Fibroblast of mammary gland (primary cell): ENCODE results near the gene RBM26.
"Not testable (repeated sequence)": the region's sequence is repeated elsewhere in the genome, so short reads cannot be mapped to it uniquely, and the experiment has no call there.

Experiments
- DNase-seq: peaks from one replicate; pipeline ENCODE4 v3.0.0-alpha.2; 2010; ENCODE audit warnings: low read depth
- H3K4me3 ChIP-seq: 2 replicates; pipeline ENCODE4 v1.5.1; 2011; ENCODE audit warnings: low read depth, mild to moderate bottlenecking, low read length, moderate library complexity; ENCODE audit not compliant: control insufficient read depth
- TF ChIP-seq, protein P1 (sequence below): conservative IDR thresholded peaks from 2 replicates; pipeline ENCODE4 v1.5.1; 2011; ENCODE audit warnings: low read depth, low read length, inconsistent platforms; ENCODE audit not compliant: control insufficient read depth, insufficient read depth

The RBM26 gene

DNA sequence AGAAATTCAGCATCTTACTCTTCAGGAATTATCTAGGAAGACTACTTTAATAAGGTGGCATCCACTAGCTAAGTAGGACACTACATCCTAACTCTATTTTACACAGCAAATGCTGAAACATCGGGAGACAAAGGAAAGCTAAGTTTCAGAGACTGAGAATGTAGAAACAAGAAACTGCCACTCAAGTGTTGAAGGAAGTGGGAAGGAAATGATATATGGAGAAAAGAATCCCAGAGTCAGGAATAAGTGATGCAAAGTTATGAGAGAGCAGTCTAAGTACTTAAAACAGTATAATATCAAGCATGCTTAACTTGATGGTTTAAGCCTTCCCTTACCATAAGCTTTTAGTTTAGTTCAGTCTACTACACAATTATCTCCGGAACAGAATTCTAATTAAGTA, 52.4 kb downstream of the RBM26 start:
- H3K4me3 ChIP-seq, result no peak overlapping the region
- DNase-seq, result no peak
- TF ChIP-seq, protein P1, sequence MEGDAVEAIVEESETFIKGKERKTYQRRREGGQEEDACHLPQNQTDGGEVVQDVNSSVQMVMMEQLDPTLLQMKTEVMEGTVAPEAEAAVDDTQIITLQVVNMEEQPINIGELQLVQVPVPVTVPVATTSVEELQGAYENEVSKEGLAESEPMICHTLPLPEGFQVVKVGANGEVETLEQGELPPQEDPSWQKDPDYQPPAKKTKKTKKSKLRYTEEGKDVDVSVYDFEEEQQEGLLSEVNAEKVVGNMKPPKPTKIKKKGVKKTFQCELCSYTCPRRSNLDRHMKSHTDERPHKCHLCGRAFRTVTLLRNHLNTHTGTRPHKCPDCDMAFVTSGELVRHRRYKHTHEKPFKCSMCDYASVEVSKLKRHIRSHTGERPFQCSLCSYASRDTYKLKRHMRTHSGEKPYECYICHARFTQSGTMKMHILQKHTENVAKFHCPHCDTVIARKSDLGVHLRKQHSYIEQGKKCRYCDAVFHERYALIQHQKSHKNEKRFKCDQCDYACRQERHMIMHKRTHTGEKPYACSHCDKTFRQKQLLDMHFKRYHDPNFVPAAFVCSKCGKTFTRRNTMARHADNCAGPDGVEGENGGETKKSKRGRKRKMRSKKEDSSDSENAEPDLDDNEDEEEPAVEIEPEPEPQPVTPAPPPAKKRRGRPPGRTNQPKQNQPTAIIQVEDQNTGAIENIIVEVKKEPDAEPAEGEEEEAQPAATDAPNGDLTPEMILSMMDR, result no peak

GRCh38 chr13:79352107-79352506, 53.9 kb downstream of the RBM26 start:
- TF ChIP-seq, protein P1, result no peak
- no peak overlapping the region for H3K4me3 ChIP-seq
- DNase-seq, result no peak

- H3K4me3 ChIP-seq, result not testable (repeated sequence)
Observed at GRCh38 chr13:79349608-79350007, 56.4 kb downstream of the RBM26 start.

DNA sequence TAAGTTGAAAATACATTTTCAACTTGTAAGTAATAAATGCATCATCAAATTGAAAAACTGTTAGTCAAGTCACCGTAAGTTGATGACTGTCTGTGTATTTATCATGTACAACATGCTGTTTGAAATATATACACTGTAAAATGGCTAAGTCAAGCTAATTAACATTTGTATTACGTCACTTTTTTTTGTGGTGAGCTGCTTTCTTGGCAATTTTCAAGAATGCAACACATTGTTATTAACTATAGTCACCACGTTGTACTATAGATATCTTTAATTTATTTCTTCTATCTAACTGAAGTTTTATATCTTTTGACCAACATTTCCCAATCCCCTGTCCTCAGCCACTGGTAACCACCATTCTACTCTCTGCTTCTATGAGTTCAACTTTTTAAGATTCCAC, 57.0 kb downstream of the RBM26 start:
- DNase-seq, result peak; percentile 12
- TF ChIP-seq, protein P1, result no peak
- no peak overlapping the region for H3K4me3 ChIP-seq

More at GRCh38 chr13:79349608-79350007, 56.4 kb downstream of the RBM26 start:
- not testable (repeated sequence) for DNase-seq

GRCh38 chr13:79346300-79346914, 59.6 kb downstream of the RBM26 start:
- TF ChIP-seq, protein P1, result no peak

GRCh38 chr13:79341202-79341601, 64.9 kb downstream of the RBM26 start:
- no peak overlapping the region for H3K4me3 ChIP-seq
- DNase-seq, result no peak
- TF ChIP-seq, protein P1, result no peak

More at GRCh38 chr13:79346300-79346914, 59.6 kb downstream of the RBM26 start:
- H3K4me3 ChIP-seq, result no peak overlapping the region
- DNase-seq, result no peak

DNA sequence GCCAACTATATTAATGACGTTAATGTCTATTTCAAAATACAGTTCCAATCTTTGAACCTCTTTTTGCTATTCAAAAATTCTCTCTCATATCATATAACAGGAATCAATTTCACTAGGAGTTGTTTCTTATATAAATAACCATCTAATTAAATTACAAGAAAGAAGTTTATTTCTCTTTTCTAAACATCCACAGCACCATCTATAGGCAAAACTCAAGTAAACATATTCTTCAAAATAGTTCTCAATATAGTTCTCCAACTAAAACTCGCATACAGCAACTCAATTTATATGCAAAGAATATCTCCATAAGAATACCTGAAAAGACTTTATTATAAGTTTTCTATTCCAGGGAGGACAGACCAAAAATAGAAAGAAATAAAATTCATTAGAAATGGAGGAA, 65.6 kb downstream of the RBM26 start:
- TF ChIP-seq, protein P1, result no peak
- no peak overlapping the region for H3K4me3 ChIP-seq
- DNase-seq, result no peak
